PC-3 (cell line): ENCODE data around the gene NAV2. TPM values are rescaled to one million over a fixed set of nuclear protein-coding genes. Genes with fewer than 3 reads are reported as not detected.

ENCODE experiments used
- ATAC-seq: fragments of 200-7000 bp; cut with Tn5 transposase; 2 replicates; pipeline ENCODE4 v1.9.1; 2020; ENCODE audit warnings: mild to moderate bottlenecking, moderate library complexity
- BruUV-seq: library from RNA; stranded (reverse); fragments of 400-500 nt; replicated peaks from 2 replicates; lab custom pipeline; 2021; lab: Mats Ljungman, UMichigan
- CTCF ChIA-PET: fragments of 300-600 bp; sonication (Branson Sonifier 250); formaldehyde crosslinking; loops from one replicate; lab custom pipeline; 2022; ENCODE audit warnings: antibody characterized with exemption; lab: Charles Lee
- POLR2A ChIA-PET: fragments of 300-600 bp; sonication (Branson Sonifier 250); formaldehyde crosslinking; loops from one replicate; lab custom pipeline; 2022; ENCODE audit warnings: antibody characterized with exemption; ENCODE audit not compliant: unreplicated experiment; lab: Charles Lee
- DNase-seq: peaks from one replicate; pipeline ENCODE4 v3.0.0-alpha.2; 2015
- H2AFZ ChIP-seq: fragments of 300-600 bp; sonication (generic); 2 replicates; pipeline ENCODE4 v1.6.0; 2016; ENCODE audit warnings: antibody characterized with exemption, low read length
- H3F3A ChIP-seq: fragments of 300-600 bp; sonication (generic); one replicate; pipeline ENCODE4 v1.6.0; 2017; ENCODE audit warnings: antibody characterized with exemption, low read length, control low read depth, mild to moderate bottlenecking; ENCODE audit not compliant: unreplicated experiment
- H3K27ac ChIP-seq: fragments of 300-600 bp; sonication (generic); 2 replicates; pipeline ENCODE4 v1.5.1; 2016; ENCODE audit warnings: mild to moderate bottlenecking, low read length
- H3K27me3 ChIP-seq: fragments of 300-600 bp; sonication (generic); 2 replicates; pipeline ENCODE4 v1.6.1; 2016; ENCODE audit warnings: low read length, mixed read lengths
- H3K36me3 ChIP-seq: fragments of 300-600 bp; sonication (generic); 2 replicates; pipeline ENCODE4 v1.6.1; 2016; ENCODE audit warnings: low read depth, mixed run types, low read length, mixed read lengths
- H3K4me1 ChIP-seq: fragments of 300-600 bp; sonication (generic); 2 replicates; pipeline ENCODE4 v1.5.1; 2016; ENCODE audit warnings: low read length; ENCODE audit not compliant: insufficient read depth
- H3K4me2 ChIP-seq: fragments of 300-600 bp; sonication (generic); 2 replicates; pipeline ENCODE4 v1.6.0; 2016; ENCODE audit warnings: low read length
- H3K4me3 ChIP-seq: fragments of 300-600 bp; sonication (generic); 2 replicates; pipeline ENCODE4 v1.5.1; 2016; ENCODE audit warnings: mild to moderate bottlenecking, low read length, mixed read lengths
- H3K79me2 ChIP-seq: fragments of 300-600 bp; sonication (generic); 2 replicates; pipeline ENCODE4 v1.6.1; 2017; ENCODE audit warnings: low read length, mixed read lengths
- H3K9ac ChIP-seq: fragments of 300-600 bp; sonication (generic); 2 replicates; pipeline ENCODE4 v1.6.0; 2016; ENCODE audit warnings: mild to moderate bottlenecking, low read length
- H3K9me2 ChIP-seq: fragments of 300-600 bp; sonication (generic); replicated peaks from 2 replicates; pipeline ENCODE4 v1.6.1; 2016; ENCODE audit warnings: mixed run types, low read length, mixed read lengths
- H3K9me3 ChIP-seq: fragments of 300-600 bp; sonication (generic); 2 replicates; pipeline ENCODE4 v1.6.1; 2016; ENCODE audit warnings: low read length, mixed read lengths
- H4K20me1 ChIP-seq: fragments of 300-600 bp; sonication (generic); 2 replicates; pipeline ENCODE4 v1.6.1; 2016; ENCODE audit warnings: low read length, mixed read lengths
- EZH2 ChIP-seq: fragments of 300-600 bp; sonication (generic); IDR thresholded peaks from one replicate; pipeline ENCODE4 v1.6.1; 2017; ENCODE audit warnings: antibody characterized with exemption, mild to moderate bottlenecking, low read length; ENCODE audit not compliant: unreplicated experiment
- EZH2phosphoT487 ChIP-seq: fragments of 300-600 bp; sonication (generic); IDR thresholded peaks from 2 replicates; pipeline ENCODE4 v1.6.1; 2018; ENCODE audit warnings: mild to moderate bottlenecking, antibody characterized with exemption, low read length, borderline replicate concordance
- intact Hi-C: fragments of 100-400 bp; cut with micrococcal nuclease; formaldehyde crosslinking; loops from 2 replicates; pipeline ENCODE4 v1.9.0; 2023
- total RNA-seq: library from RNA; depleted of rRNA; stranded (reverse); fragments of >200 nt; gene quantifications from 2 replicates; pipeline ENCODE4 v1.2.3, GENCODE V29; 2014
- TF ChIP-seq, protein P1 (sequence below): fragments of 300-600 bp; sonication (generic); conservative IDR thresholded peaks from 2 replicates; pipeline ENCODE4 v1.5.1; 2017; ENCODE audit warnings: antibody characterized with exemption, low read depth, mild to moderate bottlenecking, low read length

The NAV2 gene
- total RNA-seq, 1 experiment from 2014 or later = 10.4 TPM

DNA sequence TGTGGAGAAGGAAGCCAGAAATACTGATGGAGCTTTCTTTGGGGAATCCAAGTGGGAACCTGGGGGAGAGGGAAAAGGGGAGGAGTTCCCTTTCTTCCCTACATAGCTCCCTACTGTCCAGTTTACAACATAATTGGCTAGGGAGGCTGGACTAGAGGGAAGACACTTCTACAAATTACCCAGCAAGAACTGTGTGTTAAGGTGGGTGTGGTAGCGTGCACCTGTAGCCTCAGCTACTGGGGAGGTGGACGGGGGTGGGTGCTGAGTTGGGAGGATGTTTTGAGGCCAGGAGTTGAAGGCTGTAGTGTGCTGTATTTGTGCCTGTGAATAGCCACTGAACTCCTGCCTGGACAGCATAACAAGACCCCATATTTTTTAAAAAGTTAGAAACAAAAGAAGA, 74.0 kb downstream of the NAV2 start:
- Histone ChIP-seq H3K4me2 (no peak overlapping the region), H3K4me3 (no peak overlapping the region), H3K27me3 (no peaks in the 10 kb centered on the region), H3K9me3 (no peaks in the 10 kb centered on the region), H3K27ac (no peak overlapping the region), H3K9ac (no peak overlapping the region), H3K4me1 (no peaks in the 10 kb centered on the region), H3K36me3 (no peaks in the 10 kb centered on the region), H4K20me1 (0 out of 2 replicates have a peak, but pooled peaks cover 3% of the 10 kb centered on the region), H3K9me2 (no peaks in the 10 kb centered on the region), H2AFZ (no peak overlapping the region), H3F3A (no peaks in the 10 kb centered on the region), H3K79me2 (peaks cover 9% of the 10 kb centered on the region; the same call in 1 of the 2 replicates)
- TF ChIP-seq, protein P1, sequence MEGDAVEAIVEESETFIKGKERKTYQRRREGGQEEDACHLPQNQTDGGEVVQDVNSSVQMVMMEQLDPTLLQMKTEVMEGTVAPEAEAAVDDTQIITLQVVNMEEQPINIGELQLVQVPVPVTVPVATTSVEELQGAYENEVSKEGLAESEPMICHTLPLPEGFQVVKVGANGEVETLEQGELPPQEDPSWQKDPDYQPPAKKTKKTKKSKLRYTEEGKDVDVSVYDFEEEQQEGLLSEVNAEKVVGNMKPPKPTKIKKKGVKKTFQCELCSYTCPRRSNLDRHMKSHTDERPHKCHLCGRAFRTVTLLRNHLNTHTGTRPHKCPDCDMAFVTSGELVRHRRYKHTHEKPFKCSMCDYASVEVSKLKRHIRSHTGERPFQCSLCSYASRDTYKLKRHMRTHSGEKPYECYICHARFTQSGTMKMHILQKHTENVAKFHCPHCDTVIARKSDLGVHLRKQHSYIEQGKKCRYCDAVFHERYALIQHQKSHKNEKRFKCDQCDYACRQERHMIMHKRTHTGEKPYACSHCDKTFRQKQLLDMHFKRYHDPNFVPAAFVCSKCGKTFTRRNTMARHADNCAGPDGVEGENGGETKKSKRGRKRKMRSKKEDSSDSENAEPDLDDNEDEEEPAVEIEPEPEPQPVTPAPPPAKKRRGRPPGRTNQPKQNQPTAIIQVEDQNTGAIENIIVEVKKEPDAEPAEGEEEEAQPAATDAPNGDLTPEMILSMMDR = no peak
- TF ChIP-seq EZH2 = no peak
- TF ChIP-seq EZH2phosphoT487 = no peak
- BruUV-seq = no TSS peak
- ChIA-PET POLR2A (no interaction called here), CTCF (no interaction called here)
- DNase-seq (no peak), ATAC-seq (no peak)
- intact Hi-C loops = no loop called here

DNA sequence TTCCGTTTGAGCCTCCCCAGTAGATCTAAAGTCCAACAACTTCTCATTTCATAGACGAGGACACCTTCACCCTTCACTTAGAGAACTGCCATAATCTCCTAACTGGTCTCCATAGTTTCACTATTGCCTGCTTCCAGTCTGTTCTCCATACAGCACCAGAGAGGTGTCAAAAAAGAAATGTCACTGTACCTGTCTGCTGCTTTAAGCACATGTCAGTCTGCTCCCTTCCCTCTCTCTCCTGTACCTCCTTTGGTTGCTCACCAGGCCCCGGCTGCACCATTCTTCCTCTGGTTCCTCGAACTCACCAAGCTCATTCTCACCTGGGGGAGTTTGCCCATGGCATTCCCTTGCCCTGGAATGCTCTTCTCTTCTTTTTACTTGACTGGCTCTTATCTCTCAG, 75.8 kb downstream of the NAV2 start:
- Histone ChIP-seq H3K27ac (no peak overlapping the region), H3K27me3 (no peaks in the 10 kb centered on the region), H3K4me3 (no peak overlapping the region), H3F3A (no peaks in the 10 kb centered on the region), H3K36me3 (no peaks in the 10 kb centered on the region), H2AFZ (no peak overlapping the region), H3K4me2 (no peak overlapping the region), H4K20me1 (0 out of 2 replicates have a peak, but pooled peaks cover 3% of the 10 kb centered on the region), H3K4me1 (no peaks in the 10 kb centered on the region), H3K9ac (no peak overlapping the region), H3K79me2 (no peaks in the 10 kb centered on the region), H3K9me2 (no peaks in the 10 kb centered on the region), H3K9me3 (no peaks in the 10 kb centered on the region)
- CTCF ChIA-PET = no interaction called here
- DNase-seq (no peak), ATAC-seq (no peak)
- POLR2A ChIA-PET = interaction anchor here (0.7 kb wide), 1 partner anchor 124 kb away, joined by 3 read pairs; no protein-coding TSS in a partner anchor
- TF ChIP-seq, protein P1 = no peak
- TF ChIP-seq EZH2phosphoT487 (no peak), EZH2 (no peak)
- BruUV-seq = no TSS peak
- intact Hi-C loops = no loop called here

DNA sequence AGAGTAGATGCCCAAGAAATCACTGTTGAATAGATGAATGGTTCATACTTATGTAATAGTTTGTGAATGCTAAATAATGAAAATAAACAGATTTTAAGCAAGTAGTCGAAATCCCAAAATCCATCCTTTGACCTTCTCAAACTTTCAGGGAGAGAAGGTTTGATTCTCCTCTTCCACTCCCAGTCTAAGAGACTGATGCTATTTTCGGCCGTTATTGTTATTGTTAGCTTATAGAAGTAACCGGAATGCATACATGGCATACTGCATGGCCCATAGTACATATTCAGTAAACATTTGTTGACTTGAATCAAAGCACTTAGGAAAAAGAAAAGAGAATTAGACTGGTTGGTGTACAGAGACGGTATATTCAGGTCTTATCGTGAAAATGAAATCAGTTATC, 76.6 kb downstream of the NAV2 start:
- no peaks in the 10 kb centered on the region for H3K9me3 ChIP-seq
- no TSS peak for BruUV-seq
- H4K20me1 ChIP-seq = 0 out of 2 replicates have a peak, but pooled peaks cover 3% of the 10 kb centered on the region
- H3F3A ChIP-seq = no peaks in the 10 kb centered on the region
- H3K79me2 ChIP-seq = no peaks in the 10 kb centered on the region
- intact Hi-C loops = no loop called here
- no peak for ATAC-seq
- H3K4me3 ChIP-seq = no peak overlapping the region
- H3K27me3 ChIP-seq = no peaks in the 10 kb centered on the region
- CTCF ChIA-PET = no interaction called here
- TF ChIP-seq EZH2 (no peak), EZH2phosphoT487 (no peak)
- TF ChIP-seq, protein P1 = no peak
- no peak for DNase-seq
- H3K4me2 ChIP-seq = no peak overlapping the region
- H2AFZ ChIP-seq = no peak overlapping the region
- H3K27ac ChIP-seq = no peak overlapping the region
- no peaks in the 10 kb centered on the region for H3K36me3 ChIP-seq
- no peaks in the 10 kb centered on the region for H3K9me2 ChIP-seq
- POLR2A ChIA-PET = interaction anchor here (0.7 kb wide), 1 partner anchor 125 kb away, joined by 3 read pairs; no protein-coding TSS in a partner anchor
- H3K9ac ChIP-seq = no peak overlapping the region
- no peaks in the 10 kb centered on the region for H3K4me1 ChIP-seq
